Lower lobe of right lung (tissue), 2 donors: ENCODE data around the gene TUBGCP2. TPM values are rescaled to one million over a fixed set of nuclear protein-coding genes. Genes with fewer than 3 reads are reported as not detected.

Experiments
- ATAC-seq, 2 donors: fragments of 200-7000 bp; cut with Tn5 transposase; one replicate each; pipeline ENCODE4 v1.9.1; 2020 to 2022; ENCODE audit warnings: mild to moderate bottlenecking in 2 of 2, moderate library complexity in 2 of 2
- DNase-seq: peaks from one replicate; pipeline ENCODE4 v3.0.0-alpha.2; 2020
- H3K27ac ChIP-seq: fragments of 200-600 bp; one replicate; pipeline ENCODE4 v1.8.0; 2022
- H3K27me3 ChIP-seq: fragments of 200-600 bp; one replicate; pipeline ENCODE4 v1.8.0; 2022; ENCODE audit warnings: low read depth
- H3K36me3 ChIP-seq: fragments of 200-600 bp; one replicate; pipeline ENCODE4 v1.8.0; 2022; ENCODE audit warnings: mild to moderate bottlenecking
- H3K4me1 ChIP-seq: fragments of 200-600 bp; one replicate; pipeline ENCODE4 v1.8.0; 2022
- H3K4me3 ChIP-seq: fragments of 200-600 bp; one replicate; pipeline ENCODE4 v1.8.0; 2022; ENCODE audit warnings: mild to moderate bottlenecking
- H3K9me3 ChIP-seq: fragments of 200-600 bp; one replicate; pipeline ENCODE4 v1.8.0; 2022
- intact Hi-C: fragments of 100-400 bp; cut with DNase I; formaldehyde crosslinking; loops from one replicate; pipeline ENCODE4 v1.11.0; 2022
- total RNA-seq: library from RNA; stranded (reverse); fragmentation: NEBNext Ultra II Directional; extraction: Animal tissue kit (Norgen Biotek cat#: 25700); gene quantifications from one replicate; pipeline ENCODE4 v1.2.1, GENCODE V29; 2021
- TF ChIP-seq, protein P1 (sequence below): fragments of 200-600 bp; IDR thresholded peaks from one replicate; pipeline ENCODE4 v1.8.0; 2022; ENCODE audit warnings: antibody characterized with exemption, mild to moderate bottlenecking
- donor health status: DM: no; HTN: yes; CAD: no; lungs with severe emphysema.

TUBGCP2 gene
- total RNA-seq, 1 donor from 2014 or later, result 54.5 TPM

DNA sequence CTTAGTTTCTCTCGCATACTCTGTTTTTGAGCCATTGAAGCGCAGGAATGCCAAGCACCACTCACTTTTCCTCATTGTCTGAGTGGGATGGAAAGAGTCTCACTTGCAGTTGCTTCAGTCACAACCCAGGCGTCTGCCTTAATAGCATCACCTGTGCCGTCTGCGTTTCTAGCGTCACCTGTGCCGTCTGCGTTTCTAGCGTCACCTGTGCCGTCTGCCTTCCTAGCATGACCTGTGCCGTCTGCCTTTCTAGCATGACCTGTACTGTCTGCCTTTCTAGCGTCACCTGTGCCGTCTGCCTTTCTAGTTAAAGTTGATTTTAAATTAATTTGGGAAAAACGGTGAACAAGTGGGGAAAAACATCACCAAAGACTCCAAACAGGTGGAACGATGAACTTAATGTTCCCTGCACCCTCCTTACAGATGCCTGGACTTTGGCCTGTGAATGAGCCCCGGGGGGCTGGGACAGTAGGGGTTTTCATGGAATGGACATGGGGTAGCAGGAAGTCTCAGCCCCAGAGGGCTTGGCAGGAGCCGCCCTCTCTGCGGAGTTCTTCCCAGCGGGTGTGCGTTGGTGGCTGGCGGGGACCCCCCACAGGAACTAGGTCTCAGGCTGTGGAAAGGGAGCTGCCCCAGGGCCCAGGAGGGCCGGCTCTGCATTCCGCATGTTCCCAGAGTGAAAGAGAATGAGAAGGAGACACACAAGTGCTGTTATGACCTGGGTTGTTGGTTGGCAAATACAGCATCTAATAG is 3.5 kb upstream of the TUBGCP2 start:
- Histone ChIP-seq H3K9me3 (no peaks in the 10 kb centered on the region), H3K27ac (no peak overlapping the region), H3K27me3 (no peaks in the 10 kb centered on the region), H3K36me3 (peaks cover 40% of the 10 kb centered on the region), H3K4me1 (peaks cover 15% of the 10 kb centered on the region), H3K4me3 (no peak overlapping the region)
- intact Hi-C loops, result no loop called here
- ATAC-seq (no peak), DNase-seq (peak; percentile 39)
- TF ChIP-seq, protein P1, sequence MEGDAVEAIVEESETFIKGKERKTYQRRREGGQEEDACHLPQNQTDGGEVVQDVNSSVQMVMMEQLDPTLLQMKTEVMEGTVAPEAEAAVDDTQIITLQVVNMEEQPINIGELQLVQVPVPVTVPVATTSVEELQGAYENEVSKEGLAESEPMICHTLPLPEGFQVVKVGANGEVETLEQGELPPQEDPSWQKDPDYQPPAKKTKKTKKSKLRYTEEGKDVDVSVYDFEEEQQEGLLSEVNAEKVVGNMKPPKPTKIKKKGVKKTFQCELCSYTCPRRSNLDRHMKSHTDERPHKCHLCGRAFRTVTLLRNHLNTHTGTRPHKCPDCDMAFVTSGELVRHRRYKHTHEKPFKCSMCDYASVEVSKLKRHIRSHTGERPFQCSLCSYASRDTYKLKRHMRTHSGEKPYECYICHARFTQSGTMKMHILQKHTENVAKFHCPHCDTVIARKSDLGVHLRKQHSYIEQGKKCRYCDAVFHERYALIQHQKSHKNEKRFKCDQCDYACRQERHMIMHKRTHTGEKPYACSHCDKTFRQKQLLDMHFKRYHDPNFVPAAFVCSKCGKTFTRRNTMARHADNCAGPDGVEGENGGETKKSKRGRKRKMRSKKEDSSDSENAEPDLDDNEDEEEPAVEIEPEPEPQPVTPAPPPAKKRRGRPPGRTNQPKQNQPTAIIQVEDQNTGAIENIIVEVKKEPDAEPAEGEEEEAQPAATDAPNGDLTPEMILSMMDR, result no peak

DNA sequence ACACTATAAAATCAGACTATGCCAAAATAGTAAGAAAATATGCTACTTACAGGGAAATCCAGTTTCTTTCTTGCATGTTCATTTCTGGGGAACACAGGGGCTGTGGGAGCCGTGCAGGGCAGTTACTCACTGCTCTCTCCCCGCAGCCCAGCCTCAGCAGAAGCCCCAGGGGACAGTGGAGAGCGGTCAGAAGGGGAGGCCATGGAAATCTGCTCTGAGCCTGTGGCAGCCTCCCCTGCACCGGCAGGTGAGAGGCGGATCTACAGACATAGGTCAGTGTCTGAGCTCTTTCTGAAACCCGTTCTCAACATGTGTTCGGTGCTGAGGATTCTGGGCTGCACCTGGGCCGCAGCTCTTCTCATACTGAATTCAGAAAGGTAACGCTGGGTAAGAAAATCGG is 2.9 kb upstream of the TUBGCP2 start:
- ATAC-seq (no peak), DNase-seq (peak; percentile 11)
- H3K4me1 ChIP-seq, result peaks cover 22% of the 10 kb centered on the region
- H3K27me3 ChIP-seq, result no peaks in the 10 kb centered on the region
- no peak overlapping the region for H3K4me3 ChIP-seq
- no peak overlapping the region for H3K27ac ChIP-seq
- intact Hi-C loops, result no loop called here
- TF ChIP-seq, protein P1, result no peak
- H3K9me3 ChIP-seq, result no peaks in the 10 kb centered on the region
- peaks cover 40% of the 10 kb centered on the region for H3K36me3 ChIP-seq

DNA sequence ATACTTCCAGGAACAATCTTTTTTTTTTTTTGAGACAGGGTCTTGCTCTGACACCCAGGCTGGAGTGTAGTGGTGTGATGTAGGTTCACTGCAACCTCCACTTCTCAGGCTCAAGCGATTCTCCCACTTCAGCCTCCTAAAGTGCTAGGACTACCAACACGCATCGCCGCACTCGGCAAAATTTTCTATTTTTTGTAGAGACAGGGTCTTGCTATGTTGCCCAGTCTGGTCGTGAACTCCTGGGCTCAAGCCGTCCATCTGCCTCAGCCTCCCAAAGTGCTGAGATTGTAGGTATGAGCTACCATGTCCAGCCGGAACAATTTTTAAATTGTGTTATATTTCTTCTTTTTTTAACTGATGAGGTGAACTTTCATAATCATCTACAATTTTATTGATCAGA is 2.1 kb upstream of the TUBGCP2 start:
- Histone ChIP-seq H3K27ac (no peak overlapping the region), H3K9me3 (no peaks in the 10 kb centered on the region), H3K27me3 (no peaks in the 10 kb centered on the region), H3K36me3 (peaks cover 40% of the 10 kb centered on the region), H3K4me1 (peaks cover 28% of the 10 kb centered on the region), H3K4me3 (no peak overlapping the region)
- intact Hi-C loops, result no loop called here
- no peak for DNase-seq
- TF ChIP-seq, protein P1, result no peak
- ATAC-seq, result no peak

DNA sequence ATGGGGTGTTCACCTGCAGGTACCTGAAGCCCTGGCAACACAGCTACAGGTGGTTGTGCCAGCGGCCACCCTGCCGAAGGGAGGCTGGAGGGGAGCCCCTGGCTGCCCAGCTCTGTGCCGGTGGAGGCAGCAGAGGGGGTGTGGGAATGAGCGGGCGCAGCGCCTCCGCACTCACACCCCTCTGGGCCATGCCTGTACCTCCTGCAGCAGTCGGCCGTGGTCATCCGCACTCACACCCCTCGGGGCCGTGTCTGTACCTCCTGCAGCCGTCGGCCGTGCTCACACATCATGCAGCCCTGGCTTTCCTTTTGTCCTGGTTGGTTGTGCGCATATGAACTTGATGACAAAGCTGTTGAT is 1.7 kb upstream of the TUBGCP2 start:
- DNase-seq, result no peak
- no peaks in the 10 kb centered on the region for H3K27me3 ChIP-seq
- TF ChIP-seq, protein P1, result no peak
- peaks cover 40% of the 10 kb centered on the region for H3K36me3 ChIP-seq
- intact Hi-C loops, result no loop called here
- H3K27ac ChIP-seq, result no peak overlapping the region
- no peaks in the 10 kb centered on the region for H3K9me3 ChIP-seq
- ATAC-seq, result no peak
- H3K4me1 ChIP-seq, result peaks cover 28% of the 10 kb centered on the region
- H3K4me3 ChIP-seq, result no peak overlapping the region

DNA sequence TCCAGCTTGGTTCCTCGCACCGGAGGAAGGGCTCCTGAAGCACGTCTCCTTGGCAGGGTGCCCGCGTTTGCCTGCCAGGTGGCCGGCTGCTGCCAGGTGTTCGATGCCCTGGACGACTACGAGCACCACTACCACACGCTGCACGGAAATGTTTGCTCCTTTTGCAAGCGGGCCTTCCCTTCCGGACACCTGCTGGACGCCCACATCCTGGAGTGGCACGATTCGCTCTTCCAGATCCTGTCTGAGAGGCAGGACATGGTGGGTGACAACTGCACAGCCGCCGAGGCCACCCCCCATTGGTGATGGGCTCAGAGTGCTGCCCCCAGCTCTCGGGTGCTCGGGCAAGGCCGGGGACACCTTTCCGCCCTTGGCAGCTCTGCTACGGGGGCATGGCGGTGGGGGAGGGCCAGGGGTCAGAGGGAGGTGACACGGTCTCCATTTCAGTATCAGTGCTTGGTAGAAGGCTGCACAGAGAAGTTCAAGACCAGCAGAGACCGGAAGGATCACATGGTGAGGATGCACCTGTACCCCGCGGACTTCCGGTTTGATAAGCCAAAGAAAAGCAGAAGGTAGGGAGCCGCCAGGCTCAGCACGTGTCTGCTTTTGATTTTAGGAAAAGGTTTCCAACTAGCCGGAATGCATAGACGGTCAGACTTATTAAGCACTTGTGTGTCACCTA is 1.2 kb upstream of the TUBGCP2 start:
- Histone ChIP-seq H3K27me3 (no peaks in the 10 kb centered on the region), H3K9me3 (no peaks in the 10 kb centered on the region), H3K36me3 (peaks cover 40% of the 10 kb centered on the region), H3K27ac (peak overlapping the region; percentile 99), H3K4me1 (peaks cover 28% of the 10 kb centered on the region), H3K4me3 (peak overlapping the region; percentile 96)
- TF ChIP-seq, protein P1, result no peak
- DNase-seq (peak; percentile 75), ATAC-seq (no peak)
- intact Hi-C loops, result no loop called here
